NCI-H187 treated with DMSO at 0.1 percent for 48 hours (cell line): Measurements from ENCODE around the gene CCDC40.
A peak's percentile ranks its signal among the peaks of the same experiment; 100 is the strongest.
"Not testable (repeated sequence)": the region's sequence is repeated elsewhere in the genome, so short reads cannot be mapped to it uniquely, and the experiment has no call there.

Experiments
- DNase-seq: peaks from one replicate; lab custom pipeline; 2025; lab: John Stamatoyannopoulos, UW

CCDC40 gene

GRCh38 chr17:80082403-80083135, 46.1 kb downstream of the CCDC40 start:
- DNase-seq, result peak; percentile 42

GRCh38 chr17:80083136-80083661, 46.8 kb downstream of the CCDC40 start:
- no peak for DNase-seq

GRCh38 chr17:80084773-80085172, 48.3 kb downstream of the CCDC40 start:
- no peak for DNase-seq

DNA sequence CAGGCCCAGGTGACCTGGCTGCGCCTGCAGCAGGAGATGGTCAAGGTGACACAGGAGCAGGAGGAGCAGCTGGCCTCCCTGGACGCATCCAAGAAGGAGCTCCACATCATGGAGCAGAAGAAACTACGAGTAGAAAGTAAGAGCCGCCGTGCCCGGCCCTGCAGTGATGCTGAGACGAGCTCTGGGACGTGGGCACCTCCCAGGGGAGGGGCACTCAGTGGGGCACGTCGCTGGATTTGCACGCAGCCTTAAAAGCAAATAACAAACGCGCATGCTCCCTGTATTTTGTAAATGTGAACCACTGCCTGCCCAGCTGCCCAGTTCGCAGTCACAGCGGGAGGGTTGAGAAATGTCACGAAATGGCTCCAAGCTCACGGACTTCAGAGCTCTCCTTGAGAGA, 49.6 kb downstream of the CCDC40 start:
- no peak for DNase-seq

DNA sequence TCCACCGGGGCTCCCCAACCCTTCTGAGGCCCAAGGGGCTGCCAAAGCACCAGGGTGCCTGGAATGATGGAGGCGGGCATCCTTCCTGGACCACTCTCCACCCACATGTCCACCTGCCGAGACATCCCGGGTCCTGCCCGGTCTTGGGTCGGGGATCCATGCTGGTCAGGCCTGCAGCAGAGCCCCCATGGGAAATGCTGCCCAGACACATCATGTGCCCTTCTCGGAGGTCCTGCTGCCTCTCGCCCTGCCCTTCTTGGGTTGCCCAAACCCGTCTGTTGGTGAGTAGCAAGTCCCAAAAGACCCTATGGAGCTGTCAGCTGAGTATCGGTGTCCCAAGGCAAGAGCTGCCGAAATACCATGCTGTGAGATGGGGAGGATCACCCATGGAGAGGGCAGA, 50.2 kb downstream of the CCDC40 start:
- DNase-seq, result no peak

DNA sequence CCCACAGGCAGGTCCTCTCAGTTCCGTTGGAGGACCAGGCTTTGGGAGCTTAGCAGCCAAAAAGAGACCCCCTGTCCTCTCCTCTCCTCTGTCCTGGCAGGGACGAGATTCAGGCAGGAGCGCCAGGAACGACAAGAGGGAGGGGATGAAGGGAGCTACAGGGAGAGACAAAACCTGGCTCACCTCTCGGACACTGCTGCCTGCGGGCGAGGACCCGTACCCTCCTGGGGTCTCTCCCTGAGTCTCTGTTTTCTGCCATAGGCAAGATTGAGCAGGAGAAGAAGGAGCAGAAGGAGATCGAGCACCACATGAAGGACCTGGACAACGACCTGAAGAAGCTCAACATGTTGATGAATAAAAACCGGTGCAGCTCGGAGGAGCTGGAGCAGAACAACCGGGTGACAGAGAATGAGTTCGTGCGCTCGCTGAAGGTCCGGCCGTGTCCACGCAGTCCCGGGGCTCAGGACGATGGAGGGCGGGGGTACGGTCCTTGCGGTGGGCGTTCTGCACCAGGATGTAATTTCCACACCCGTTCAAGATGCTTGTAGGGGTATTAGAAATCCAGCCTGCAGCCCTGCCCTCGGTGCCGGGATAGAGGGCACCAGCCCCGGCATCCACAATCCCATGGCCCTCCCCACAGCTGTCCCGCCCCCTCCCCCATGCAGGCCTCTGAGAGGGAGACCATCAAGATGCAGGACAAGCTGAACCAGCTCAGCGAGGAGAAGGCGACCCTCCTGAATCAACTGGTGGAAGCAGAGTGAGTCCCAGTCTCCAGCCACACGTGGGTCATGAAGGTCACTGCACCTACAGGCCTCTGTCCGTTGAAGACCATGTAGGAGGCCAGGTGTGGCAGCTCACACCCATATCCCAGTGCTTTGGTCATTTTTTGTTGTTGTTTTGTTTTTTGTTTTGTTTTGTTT, 51.2 kb downstream of the CCDC40 start:
- no peak for DNase-seq

DNA sequence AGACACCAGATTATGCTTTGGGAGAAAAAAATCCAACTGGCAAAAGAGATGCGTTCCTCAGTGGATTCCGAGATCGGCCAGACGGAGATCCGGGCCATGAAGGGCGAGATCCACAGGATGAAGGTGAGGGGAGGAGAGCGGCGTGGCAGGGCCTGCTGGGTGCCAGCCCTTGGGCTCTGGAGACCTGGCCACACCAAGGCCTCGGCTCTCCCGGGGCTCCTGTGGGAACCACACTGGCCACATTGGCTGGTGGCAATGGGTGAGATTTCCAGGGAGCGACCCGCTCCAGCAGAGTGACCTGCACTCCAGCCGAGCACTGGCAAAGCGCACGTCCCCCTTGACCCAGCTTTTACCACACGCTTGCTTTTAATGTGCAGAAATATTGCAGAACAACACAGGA, 53.3 kb downstream of the CCDC40 start:
- no peak for DNase-seq

DNA sequence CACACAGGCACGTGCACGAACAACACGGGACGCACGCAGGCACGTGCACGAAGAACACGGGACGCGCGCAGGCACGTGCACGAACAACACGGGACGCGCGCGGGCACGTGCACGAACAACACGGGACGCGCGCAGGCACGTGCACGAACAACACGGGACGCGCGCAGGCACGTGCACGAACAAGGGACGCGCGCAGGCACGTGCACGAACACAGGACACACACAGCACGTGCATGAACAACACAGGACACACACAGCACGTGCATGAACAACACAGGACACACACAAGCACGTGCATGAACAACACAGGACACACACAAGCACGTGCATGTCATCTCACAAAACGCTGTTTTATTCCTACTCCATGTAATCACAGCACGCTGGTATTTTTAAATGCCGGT, 53.7 kb downstream of the CCDC40 start:
- DNase-seq, result not testable (repeated sequence)

DNA sequence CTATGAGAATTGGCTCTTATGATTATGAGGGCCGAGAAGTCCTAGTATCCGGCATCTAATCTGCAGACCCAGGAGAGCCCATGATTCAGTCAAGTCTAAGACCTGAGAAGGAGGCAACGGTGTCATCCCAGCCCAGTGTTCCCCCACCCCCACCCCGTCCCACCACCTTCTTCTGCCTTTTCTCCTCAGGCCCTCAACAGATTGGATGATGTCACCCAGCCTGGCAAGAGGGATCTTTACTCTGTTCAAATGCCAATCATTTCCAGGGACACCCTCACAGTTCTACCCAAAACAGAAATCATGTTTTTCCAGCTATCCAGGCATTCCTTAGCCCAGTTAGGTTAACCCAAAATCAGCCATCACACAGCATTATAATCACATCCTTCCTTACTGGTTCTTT, 54.9 kb downstream of the CCDC40 start:
- DNase-seq, result no peak

GRCh38 chr17:80092959-80093358, 56.5 kb downstream of the CCDC40 start:
- DNase-seq, result no peak

DNA sequence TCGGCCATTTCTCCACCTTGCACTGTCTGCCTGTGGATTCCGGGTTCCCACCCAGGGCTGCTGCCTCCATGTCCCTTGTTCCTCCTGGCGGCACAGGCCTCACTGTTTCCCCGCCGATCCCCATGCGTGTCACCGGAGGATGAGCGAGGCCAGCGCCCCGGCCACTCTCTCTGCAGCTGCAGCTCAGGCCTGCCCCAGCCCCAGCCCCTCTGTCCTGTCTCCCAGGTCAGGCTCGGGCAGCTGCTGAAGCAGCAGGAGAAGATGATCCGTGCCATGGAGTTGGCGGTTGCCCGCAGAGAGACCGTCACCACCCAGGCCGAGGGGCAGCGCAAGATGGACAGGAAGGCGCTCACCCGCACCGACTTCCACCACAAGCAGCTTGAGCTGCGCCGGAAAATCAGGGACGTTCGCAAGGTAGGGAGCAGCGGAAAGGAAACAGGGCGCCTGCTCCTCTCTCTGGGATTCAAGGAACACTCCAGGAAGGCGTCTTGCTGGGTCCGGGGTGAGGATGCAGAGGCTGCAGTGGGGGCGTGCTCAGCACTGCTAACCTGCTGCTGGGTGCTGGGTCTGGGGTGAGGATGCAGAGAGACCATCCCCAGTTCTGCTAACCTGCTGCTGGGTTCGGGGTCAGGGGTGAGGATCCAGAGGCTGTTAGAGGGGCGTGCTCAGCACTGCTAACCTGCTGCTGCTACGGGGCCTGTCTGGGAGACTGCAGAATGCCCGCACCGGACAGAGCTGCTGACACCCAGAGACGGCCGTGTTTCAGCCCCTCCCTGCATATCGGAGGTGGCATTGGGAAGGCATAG, 58.8 kb downstream of the CCDC40 start:
- no peak for DNase-seq

DNA sequence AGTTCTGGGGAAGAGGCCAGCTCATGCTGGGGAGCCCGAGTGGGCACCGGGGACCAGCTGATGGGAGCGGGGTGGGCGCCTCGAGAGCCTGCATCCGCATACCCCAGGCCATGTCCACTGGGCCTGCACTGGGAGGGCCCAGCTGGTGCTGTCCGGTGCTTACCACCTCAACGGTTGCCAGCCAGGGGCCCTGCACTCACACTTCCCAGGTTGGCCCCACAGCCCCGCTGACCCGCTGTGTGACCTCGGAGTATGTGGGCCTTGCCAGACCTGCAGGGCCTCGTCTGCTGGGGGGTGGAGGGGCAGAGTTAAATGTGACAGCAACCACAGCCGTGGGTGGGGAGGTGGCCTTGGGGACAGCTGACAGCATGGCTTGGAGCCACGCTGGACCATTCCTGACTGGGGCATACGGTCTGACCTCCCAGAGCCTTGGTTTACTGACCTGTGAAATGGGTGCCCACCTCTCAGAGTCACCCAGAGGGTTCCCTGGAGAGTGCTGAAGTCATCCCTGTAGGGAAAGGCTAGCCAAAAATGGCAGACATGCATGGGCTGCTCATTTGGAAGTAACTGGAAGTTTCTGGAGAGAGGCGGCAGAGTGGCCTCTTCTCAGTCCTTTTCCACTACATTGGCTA, 59.5 kb downstream of the CCDC40 start:
- no peak for DNase-seq

- no peak for DNase-seq
Observed at GRCh38 chr17:80096561-80097021, 60.1 kb downstream of the CCDC40 start.

- DNase-seq, result no peak
Observed at GRCh38 chr17:80097127-80097621, 60.7 kb downstream of the CCDC40 start.

- no peak for DNase-seq
Observed at GRCh38 chr17:80097844-80098691, 61.6 kb downstream of the CCDC40 start.

DNA sequence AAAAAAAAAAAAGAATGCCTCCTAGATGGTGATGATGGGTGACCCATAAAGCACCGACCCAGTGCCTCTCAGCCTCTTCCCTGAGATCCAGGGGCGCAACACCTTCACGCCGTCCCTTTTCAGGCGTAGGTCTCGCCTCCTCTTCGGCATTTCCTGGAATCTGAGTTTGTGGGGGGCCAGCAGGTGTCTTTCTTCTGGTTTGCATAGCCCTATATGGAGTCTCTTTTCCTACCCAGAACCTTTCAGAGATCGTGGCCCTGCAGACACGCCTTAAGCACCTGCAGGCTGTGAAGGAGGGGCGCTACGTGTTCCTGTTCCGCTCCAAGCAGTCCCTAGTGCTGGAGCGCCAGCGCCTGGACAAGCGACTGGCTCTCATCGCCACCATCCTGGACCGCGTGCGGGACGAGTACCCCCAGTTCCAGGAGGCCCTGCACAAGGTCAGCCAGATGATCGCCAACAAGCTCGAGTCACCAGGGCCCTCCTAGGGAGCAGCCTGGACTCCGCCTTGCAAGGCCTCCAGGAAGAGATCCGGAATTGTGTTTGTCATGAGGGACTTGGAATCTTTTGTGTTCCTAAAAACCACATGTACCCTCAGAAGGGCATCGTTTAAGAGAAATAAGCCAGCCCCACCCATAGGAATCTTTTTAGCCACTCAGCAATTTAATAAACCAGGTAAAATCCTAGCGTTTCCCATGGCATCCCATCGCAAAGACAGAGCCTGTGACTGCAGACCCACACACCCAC, 63.0 kb downstream of the CCDC40 start:
- no peak for DNase-seq

DNA sequence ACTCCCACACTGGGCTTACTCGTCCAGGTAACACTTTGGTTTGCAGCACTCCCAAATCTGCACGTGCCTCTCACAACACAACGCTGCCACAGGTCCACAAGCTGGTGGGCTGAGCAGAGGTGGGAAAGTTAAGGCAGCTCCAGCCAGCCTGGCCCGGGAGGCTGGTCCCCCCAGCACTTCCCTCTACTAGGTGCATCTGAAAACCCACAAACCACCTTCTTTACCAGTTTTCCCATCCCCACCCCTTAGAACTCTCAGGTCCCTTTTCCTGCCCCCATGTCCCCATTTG, 63.5 kb downstream of the CCDC40 start:
- no peak for DNase-seq

DNA sequence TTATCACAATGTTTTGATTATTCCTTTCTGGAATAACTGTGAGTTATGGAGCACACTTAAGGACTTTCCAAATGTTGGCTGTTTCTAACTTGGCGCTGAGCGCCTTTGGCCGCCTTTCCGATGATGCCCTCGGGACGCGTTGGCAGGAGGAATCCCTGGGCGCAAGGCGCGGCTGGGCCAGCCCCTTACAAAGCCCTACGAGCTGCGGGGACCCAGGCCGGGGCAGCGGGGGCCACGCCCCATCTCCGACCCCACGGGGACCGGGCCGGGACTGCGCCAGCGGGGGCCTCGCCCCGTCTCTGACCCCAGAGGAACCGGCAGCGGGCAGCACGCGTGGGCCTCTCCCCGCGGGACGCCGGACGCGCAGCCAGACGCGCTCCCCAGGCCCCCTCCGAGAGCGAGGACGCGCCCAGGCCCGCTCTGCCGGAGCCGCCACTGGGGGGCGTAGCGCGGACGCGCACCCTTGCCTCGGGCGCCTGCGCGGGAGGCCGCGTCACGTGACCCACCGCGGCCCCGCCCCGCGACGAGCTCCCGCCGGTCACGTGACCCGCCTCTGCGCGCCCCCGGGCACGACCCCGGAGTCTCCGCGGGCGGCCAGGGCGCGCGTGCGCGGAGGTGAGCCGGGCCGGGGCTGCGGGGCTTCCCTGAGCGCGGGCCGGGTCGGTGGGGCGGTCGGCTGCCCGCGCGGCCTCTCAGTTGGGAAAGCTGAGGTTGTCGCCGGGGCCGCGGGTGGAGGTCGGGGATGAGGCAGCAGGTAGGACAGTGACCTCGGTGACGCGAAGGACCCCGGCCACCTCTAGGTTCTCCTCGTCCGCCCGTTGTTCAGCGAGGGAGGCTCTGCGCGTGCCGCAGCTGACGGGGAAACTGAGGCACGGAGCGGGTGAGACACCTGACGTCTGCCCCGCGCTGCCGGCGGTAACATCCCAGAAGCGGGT, 64.8 kb downstream of the CCDC40 start, which contains the start of gene GAA:
GAA (plus strand) TSS at position 571 of the 935 bp plus-strand sequence. CDS start 3,006 bp downstream, outside the sequence.
- no peak for DNase-seq
